Sigmoid colon (tissue), 7 donors: ENCODE data around the gene ATP1B1. TPM values are rescaled to one million over a fixed set of nuclear protein-coding genes. Genes with fewer than 3 reads are reported as not detected.
A peak's percentile ranks its signal among the peaks of the same experiment; 100 is the strongest.

Source experiments
- DNase-seq: peaks from one replicate; pipeline ENCODE4 v3.0.0-alpha.2; 2019
- H3K27ac ChIP-seq, 4 donors: fragments of 200-600 bp; sonication (generic); one replicate each; pipeline ENCODE4 v1.5.1; 2016 to 2019; ENCODE audit warnings: mild to moderate bottlenecking in 1 of 4
- H3K27me3 ChIP-seq, 3 donors: fragments of 200-600 bp; sonication (generic); one replicate each; pipeline ENCODE4 v1.5.1; 2019; ENCODE audit warnings: mild to moderate bottlenecking in 1 of 3
- H3K36me3 ChIP-seq, 4 donors: fragments of 200-600 bp; sonication (generic); one replicate each; pipeline ENCODE4 v1.5.1; 2016 to 2019
- H3K4me1 ChIP-seq, 4 donors: fragments of 200-600 bp; sonication (generic); one replicate each; pipeline ENCODE4 v1.5.1; 2017 to 2019
- H3K4me3 ChIP-seq, 4 donors: fragments of 200-600 bp; sonication (generic); one replicate each; pipeline ENCODE4 v1.5.1; 2017 to 2019; ENCODE audit warnings: mild to moderate bottlenecking in 2 of 4, moderate library complexity in 1 of 4
- H3K9me3 ChIP-seq, 4 donors: fragments of 200-600 bp in 3 of 4; sonication (generic) in 3 of 4; one replicate each; pipeline versions ENCODE4 v1.5.1 to v1.6.1; 2013 to 2019
- CTCF ChIP-seq, 4 experiments: fragments of 450-650 bp in 3 of 4; fragments of 200-600 bp in 1 of 4; IDR thresholded peaks; one replicate each; pipeline ENCODE4 v1.5.1; 2016 to 2019; ENCODE audit warnings: antibody characterized with exemption in 4 of 4, mild to moderate bottlenecking in 3 of 4, moderate library complexity in 2 of 4
- EP300 ChIP-seq, 4 donors: sonication (generic); formaldehyde crosslinking; IDR thresholded peaks; one replicate each; pipeline ENCODE4 v1.6.1; 2017; ENCODE audit warnings: antibody characterized with exemption in 4 of 4
- POLR2A ChIP-seq, 2 donors: fragments of 450-650 bp; IDR thresholded peaks; one replicate each; pipeline ENCODE4 v1.6.1; 2016; ENCODE audit warnings: antibody characterized with exemption in 2 of 2, mild to moderate bottlenecking in 2 of 2, moderate library complexity in 2 of 2
- POLR2AphosphoS5 ChIP-seq, 4 donors: sonication (generic); formaldehyde crosslinking; IDR thresholded peaks; one replicate each; pipeline ENCODE4 v1.6.1; 2017; ENCODE audit warnings: antibody characterized with exemption in 4 of 4
- WGBS, 2 donors: extraction: QIAGEN DNeasy Blood & Tissue Kit; methylation state at CpG; one replicate each; pipeline ENCODE4 v1.1.7; 2013; 5-methylcytosine and 5-hydroxymethylcytosine counted together
- intact Hi-C: fragments of 100-400 bp; cut with DNase I; formaldehyde crosslinking; loops from one replicate; pipeline ENCODE4 v1.15.1; 2023
- polyA plus RNA-seq, 3 donors: library from polyadenylated mRNA; stranded (reverse); fragments of 200-250 nt; gene quantifications; one replicate each; pipeline ENCODE4 v1.2.3, GENCODE V29; 2013
- total RNA-seq, 4 donors: library from RNA; depleted of rRNA; stranded (reverse); fragments of >200 nt; gene quantifications; one replicate each; pipeline ENCODE4 v1.1.0, GENCODE V29; 2016
- donor health status: healthy with polysubstance abuse.
- donor health status: Bipolar disorder and iron deficiency.
- donor health status: healthy.

The ATP1B1 gene
- total and polyA plus RNA-seq, 7 donors, result 54.7 to 259 (median 102) TPM

GRCh38 chr1:169110689-169111447 lies 4.4 kb downstream of the ATP1B1 start:
- TF ChIP-seq POLR2AphosphoS5 (IDR thresholded peaks at IDR 0.05) (peak in 1 of 4 donors; percentile 29), CTCF (IDR thresholded peaks at IDR 0.05) (no peak)
- H3K27me3 ChIP-seq, result no peaks in the 10 kb centered on the region
- H3K27ac ChIP-seq, result peak overlapping the region; percentile 96 to 97 (median 97)
- H3K4me1 ChIP-seq, result peaks cover 0 to 67% (median 59%) of the 10 kb centered on the region in 4 donors
- H3K9me3 ChIP-seq, result no peaks in the 10 kb centered on the region
- intact Hi-C loops, result loop anchor here (5.0 kb wide), 1 partner anchor 376 kb away; the partner anchor contains the start of gene SLC19A2
- WGBS, 2 donors, result 15 to 37% methylated on average over 7 of the region's 7 CpGs
- H3K36me3 ChIP-seq, result peaks cover 4 to 43% (median 27%) of the 10 kb centered on the region in 4 donors
- DNase-seq, result peak; percentile 75
- peak overlapping the region; percentile 69 to 99 (median 98) for H3K4me3 ChIP-seq

GRCh38 chr1:169111472-169111871 lies 5.0 kb downstream of the ATP1B1 start:
- no peaks in the 10 kb centered on the region for H3K27me3 ChIP-seq
- peak overlapping the region; percentile 96 to 97 (median 97) for H3K27ac ChIP-seq
- no peaks in the 10 kb centered on the region for H3K9me3 ChIP-seq
- 23 to 66% methylated on average over 6 of the region's 6 CpGs for WGBS, 2 donors
- intact Hi-C loops, result loop anchor here (5.0 kb wide), 1 partner anchor 376 kb away; the partner anchor contains the start of gene SLC19A2
- H3K4me1 ChIP-seq, result peaks cover 0 to 74% (median 65%) of the 10 kb centered on the region in 4 donors
- TF ChIP-seq EP300 (IDR thresholded peaks at IDR 0.05) (no peak), POLR2AphosphoS5 (IDR thresholded peaks at IDR 0.05) (no peak)
- no peak for DNase-seq
- H3K4me3 ChIP-seq, result peak overlapping the region in 2 of 4 donors; percentile 69 to 99
- peaks cover 4 to 46% (median 27%) of the 10 kb centered on the region in 4 donors for H3K36me3 ChIP-seq

- TF ChIP-seq POLR2AphosphoS5 (IDR thresholded peaks at IDR 0.05) (peak in 1 of 4 donors; percentile 46), POLR2A (IDR thresholded peaks at IDR 0.05) (no peak)
- no peaks in the 10 kb centered on the region for H3K9me3 ChIP-seq
- peaks cover 0 to 81% (median 72%) of the 10 kb centered on the region in 4 donors for H3K4me1 ChIP-seq
- no peak for DNase-seq
- WGBS, 2 donors, result 17 to 57% methylated on average over 6 of the region's 6 CpGs
- intact Hi-C loops, result loop anchor here (5.0 kb wide), 1 partner anchor 375 kb away; the partner anchor contains the start of gene SLC19A2
- H3K36me3 ChIP-seq, result peaks cover 4 to 46% (median 27%) of the 10 kb centered on the region in 4 donors
- no peaks in the 10 kb centered on the region for H3K27me3 ChIP-seq
- no peak overlapping the region for H3K4me3 ChIP-seq
- peak overlapping the region; percentile 96 to 97 (median 97) for H3K27ac ChIP-seq
Observed at GRCh38 chr1:169112241-169112640, 5.8 kb downstream of the ATP1B1 start.

GRCh38 chr1:169113613-169114119 lies 7.2 kb downstream of the ATP1B1 start:
- no peak for TF ChIP-seq CTCF (IDR thresholded peaks at IDR 0.05)
- TF ChIP-seq POLR2AphosphoS5 (IDR thresholded peaks at IDR 0.05), result peak in 3 of 4 donors; percentile 32 to 46 (median 45)
- no peak for TF ChIP-seq POLR2A (IDR thresholded peaks at IDR 0.05)
- TF ChIP-seq EP300 (IDR thresholded peaks at IDR 0.05), result no peak
- H3K27ac ChIP-seq, result peak overlapping the region; percentile 96 to 97 (median 97)
- no peaks in the 10 kb centered on the region for H3K9me3 ChIP-seq
- H3K4me3 ChIP-seq, result no peak overlapping the region
- H3K27me3 ChIP-seq, result no peaks in the 10 kb centered on the region
- intact Hi-C loops, result loop anchor here (5.0 kb wide), 1 partner anchor 374 kb away; the partner anchor contains the start of gene SLC19A2
- peaks cover 4 to 53% (median 28%) of the 10 kb centered on the region in 4 donors for H3K36me3 ChIP-seq
- peaks cover 0 to 95% (median 87%) of the 10 kb centered on the region in 4 donors for H3K4me1 ChIP-seq
- DNase-seq, result no peak
- 27 to 67% methylated on average over 4 of the region's 4 CpGs for WGBS, 2 donors

GRCh38 chr1:169115891-169116585 lies 9.5 kb downstream of the ATP1B1 start:
- peak overlapping the region in 1 of 4 donors; percentile 16 for H3K4me3 ChIP-seq
- TF ChIP-seq POLR2A (IDR thresholded peaks at IDR 0.05) (no peak), CTCF (IDR thresholded peaks at IDR 0.05) (no peak), EP300 (IDR thresholded peaks at IDR 0.05) (peak in 2 of 4 donors; percentile 32 to 42), POLR2AphosphoS5 (IDR thresholded peaks at IDR 0.05) (peak in 3 of 4 donors; percentile 38 to 58 (median 53))
- peaks cover 4 to 53% (median 28%) of the 10 kb centered on the region in 4 donors for H3K36me3 ChIP-seq
- 27 to 58% methylated on average over 14 of the region's 14 CpGs for WGBS, 2 donors
- peaks cover 0 to 94% (median 93%) of the 10 kb centered on the region in 4 donors for H3K4me1 ChIP-seq
- peak overlapping the region; percentile 67 to 97 (median 96) for H3K27ac ChIP-seq
- H3K27me3 ChIP-seq, result no peaks in the 10 kb centered on the region
- peak; percentile 77 for DNase-seq
- intact Hi-C loops, result no loop called here
- no peaks in the 10 kb centered on the region for H3K9me3 ChIP-seq
